Measurements from ENCODE around the gene DDX21. TPM values are rescaled to one million over a fixed set of nuclear protein-coding genes. Genes with fewer than 3 reads are reported as not detected.

The DDX21 gene
- total and polyA plus RNA-seq, 2 donors (not counting 1 experiment from before 2014, with no cell fraction given), result 54.2 to 67.9 TPM

GRCh38 chr10:69004821-69005220 is 48.9 kb downstream of the DDX21 start:
- Histone ChIP-seq H3K4me3 (replicated peaks in 1 of 4; ENCODE audit: control extremely low read depth in 1 of 4, insufficient read depth in 1 of 4, low read depth in 3 of 4, low read length in 4 of 4) (no peak overlapping the region), H3K36me3 (ENCODE audit: control insufficient read depth, insufficient read depth, low read length) (peaks cover 8% of the 10 kb centered on the region), H3K79me2 (ENCODE audit: control insufficient read depth, insufficient read depth, low read length) (no peaks in the 10 kb centered on the region), H3K4me2 (ENCODE audit: extremely low read depth, insufficient read depth, low read length) (no peak overlapping the region), H4K20me1 (ENCODE audit: control insufficient read depth, extremely low read depth, insufficient read depth, low read length) (peaks cover 2% of the 10 kb centered on the region), H3K4me1 (ENCODE audit: control insufficient read depth, extremely low read depth, insufficient read depth, low read length) (peaks cover 6% of the 10 kb centered on the region), H3K9ac (ENCODE audit: insufficient read depth, low read length) (no peak overlapping the region), H2AFZ (ENCODE audit: low read length) (no peak overlapping the region), H3K27me3 (ENCODE audit: control insufficient read depth, insufficient read depth, low read length) (no peaks in the 10 kb centered on the region), H3K27ac (ENCODE audit: insufficient read depth, low read length) (no peak overlapping the region), H3K9me3 (ENCODE audit: control insufficient read depth, insufficient read depth, low read depth, low read length) (no peaks in the 10 kb centered on the region)
- peak; percentile 34 to 83 for DNase-seq (ENCODE audit: low read depth in 2 of 2)
- TF ChIP-seq, protein P1, sequence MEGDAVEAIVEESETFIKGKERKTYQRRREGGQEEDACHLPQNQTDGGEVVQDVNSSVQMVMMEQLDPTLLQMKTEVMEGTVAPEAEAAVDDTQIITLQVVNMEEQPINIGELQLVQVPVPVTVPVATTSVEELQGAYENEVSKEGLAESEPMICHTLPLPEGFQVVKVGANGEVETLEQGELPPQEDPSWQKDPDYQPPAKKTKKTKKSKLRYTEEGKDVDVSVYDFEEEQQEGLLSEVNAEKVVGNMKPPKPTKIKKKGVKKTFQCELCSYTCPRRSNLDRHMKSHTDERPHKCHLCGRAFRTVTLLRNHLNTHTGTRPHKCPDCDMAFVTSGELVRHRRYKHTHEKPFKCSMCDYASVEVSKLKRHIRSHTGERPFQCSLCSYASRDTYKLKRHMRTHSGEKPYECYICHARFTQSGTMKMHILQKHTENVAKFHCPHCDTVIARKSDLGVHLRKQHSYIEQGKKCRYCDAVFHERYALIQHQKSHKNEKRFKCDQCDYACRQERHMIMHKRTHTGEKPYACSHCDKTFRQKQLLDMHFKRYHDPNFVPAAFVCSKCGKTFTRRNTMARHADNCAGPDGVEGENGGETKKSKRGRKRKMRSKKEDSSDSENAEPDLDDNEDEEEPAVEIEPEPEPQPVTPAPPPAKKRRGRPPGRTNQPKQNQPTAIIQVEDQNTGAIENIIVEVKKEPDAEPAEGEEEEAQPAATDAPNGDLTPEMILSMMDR (conservative IDR thresholded peaks at IDR 0.05 in 1 of 2, IDR thresholded peaks at IDR 0.05 in 1 of 2; ENCODE audit: low read depth in 1 of 2, low read length in 2 of 2), result peak; percentile 46 to 61
- no peak for TF ChIP-seq EZH2 (IDR thresholded peaks at IDR 0.05; ENCODE audit: low read length, missing control alignments)

DNA sequence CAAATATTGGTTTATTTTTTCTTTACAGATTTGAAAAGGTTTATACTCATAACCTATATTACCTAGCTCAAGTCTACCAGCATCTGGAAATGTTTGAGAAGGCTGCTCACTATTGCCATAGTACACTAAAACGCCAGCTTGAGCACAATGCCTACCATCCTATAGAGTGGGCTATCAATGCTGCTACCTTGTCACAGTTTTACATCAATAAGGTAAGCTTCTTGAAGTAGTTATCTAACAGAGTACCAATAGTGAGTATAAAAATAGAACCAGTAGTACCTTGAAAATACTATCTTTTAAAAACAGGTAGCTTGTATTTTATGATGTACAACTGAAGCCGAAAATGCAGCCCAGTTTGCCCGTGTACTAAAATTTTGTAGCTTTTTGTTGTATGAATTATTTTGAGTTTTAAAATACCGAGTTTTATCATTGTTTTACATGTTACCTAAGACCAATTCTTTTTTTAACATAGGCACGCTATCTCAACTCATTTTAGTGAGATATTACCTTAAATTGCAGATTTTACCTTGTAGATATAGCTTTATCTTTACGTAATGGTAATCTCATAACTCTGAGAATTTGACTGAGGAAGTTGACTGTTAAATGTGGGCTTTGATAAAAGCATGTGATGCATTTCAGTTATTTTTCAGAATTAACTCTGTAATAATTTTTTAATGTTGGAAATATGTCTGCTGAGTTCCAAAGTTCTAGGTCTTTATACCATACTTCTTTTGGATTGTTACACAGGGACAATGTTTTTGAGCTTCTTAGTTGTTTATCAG is 49.9 kb downstream of the DDX21 start:
- TF ChIP-seq, protein P1 (conservative IDR thresholded peaks at IDR 0.05 in 1 of 2, IDR thresholded peaks at IDR 0.05 in 1 of 2; ENCODE audit: low read depth in 1 of 2, low read length in 2 of 2), result no peak
- no peak for TF ChIP-seq EZH2 (IDR thresholded peaks at IDR 0.05; ENCODE audit: low read length, missing control alignments)
- no peaks in the 10 kb centered on the region for H3K79me2 ChIP-seq (ENCODE audit: control insufficient read depth, insufficient read depth, low read length)
- H3K36me3 ChIP-seq (ENCODE audit: control insufficient read depth, insufficient read depth, low read length), result peaks cover 10% of the 10 kb centered on the region
- DNase-seq (ENCODE audit: low read depth in 2 of 2), result no peak
- H3K27me3 ChIP-seq (ENCODE audit: control insufficient read depth, insufficient read depth, low read length), result no peaks in the 10 kb centered on the region
- peaks cover 6% of the 10 kb centered on the region for H3K4me1 ChIP-seq (ENCODE audit: control insufficient read depth, extremely low read depth, insufficient read depth, low read length)
- H3K4me2 ChIP-seq (ENCODE audit: extremely low read depth, insufficient read depth, low read length), result no peak overlapping the region
- H3K27ac ChIP-seq (ENCODE audit: insufficient read depth, low read length), result no peak overlapping the region
- peaks cover 2% of the 10 kb centered on the region for H4K20me1 ChIP-seq (ENCODE audit: control insufficient read depth, extremely low read depth, insufficient read depth, low read length)
- H3K9me3 ChIP-seq (ENCODE audit: control insufficient read depth, insufficient read depth, low read depth, low read length), result no peaks in the 10 kb centered on the region
- no peak overlapping the region for H3K9ac ChIP-seq (ENCODE audit: insufficient read depth, low read length)
- no peak overlapping the region for H2AFZ ChIP-seq (ENCODE audit: low read length)
- H3K4me3 ChIP-seq (replicated peaks in 1 of 4; ENCODE audit: control extremely low read depth in 1 of 4, insufficient read depth in 1 of 4, low read depth in 3 of 4, low read length in 4 of 4), result no peak overlapping the region

DNA sequence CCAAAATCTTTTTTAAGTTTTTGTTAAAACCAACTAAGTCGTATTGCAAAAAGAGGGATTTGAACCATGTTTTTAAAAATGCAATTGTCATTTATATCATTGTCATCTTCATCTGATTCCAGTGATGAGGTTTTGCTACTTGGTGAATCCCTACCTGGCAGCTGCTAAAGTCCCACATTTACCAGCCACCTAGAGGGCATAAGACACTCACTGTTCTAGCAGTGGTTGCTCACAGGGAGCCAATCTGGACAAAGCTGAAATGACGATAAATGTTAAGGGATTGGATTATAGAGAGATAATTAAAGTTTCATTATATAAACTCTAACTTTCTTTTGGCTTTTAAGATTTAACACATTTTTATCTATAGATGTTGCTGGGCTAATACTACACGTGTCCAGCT is 51.3 kb downstream of the DDX21 start:
- H3K4me1 ChIP-seq (ENCODE audit: control insufficient read depth, extremely low read depth, insufficient read depth, low read length), result peaks cover 6% of the 10 kb centered on the region
- TF ChIP-seq EZH2 (IDR thresholded peaks at IDR 0.05; ENCODE audit: low read length, missing control alignments), result no peak
- TF ChIP-seq, protein P1 (conservative IDR thresholded peaks at IDR 0.05 in 1 of 2, IDR thresholded peaks at IDR 0.05 in 1 of 2; ENCODE audit: low read depth in 1 of 2, low read length in 2 of 2), result no peak

More for the DNA sequence above, 51.3 kb downstream of the DDX21 start:
- H3K27ac ChIP-seq (ENCODE audit: insufficient read depth, low read length), result no peak overlapping the region
- H3K4me2 ChIP-seq (ENCODE audit: extremely low read depth, insufficient read depth, low read length), result no peak overlapping the region
- H3K4me3 ChIP-seq (replicated peaks in 1 of 4; ENCODE audit: control extremely low read depth in 1 of 4, insufficient read depth in 1 of 4, low read depth in 3 of 4, low read length in 4 of 4), result no peak overlapping the region
- H3K27me3 ChIP-seq (ENCODE audit: control insufficient read depth, insufficient read depth, low read length), result no peaks in the 10 kb centered on the region
- H4K20me1 ChIP-seq (ENCODE audit: control insufficient read depth, extremely low read depth, insufficient read depth, low read length), result peaks cover 2% of the 10 kb centered on the region
- no peaks in the 10 kb centered on the region for H3K9me3 ChIP-seq (ENCODE audit: control insufficient read depth, insufficient read depth, low read depth, low read length)
- no peak overlapping the region for H3K9ac ChIP-seq (ENCODE audit: insufficient read depth, low read length)
- H3K36me3 ChIP-seq (ENCODE audit: control insufficient read depth, insufficient read depth, low read length), result peaks cover 10% of the 10 kb centered on the region
- no peak overlapping the region for H2AFZ ChIP-seq (ENCODE audit: low read length)
- no peaks in the 10 kb centered on the region for H3K79me2 ChIP-seq (ENCODE audit: control insufficient read depth, insufficient read depth, low read length)
- DNase-seq (ENCODE audit: low read depth in 2 of 2), result no peak
